A673 (cell line): ENCODE results near the gene DCLK1.

Experiments
- CTCF ChIP-seq: fragments of 300-800, 200-600 bp; sonication (generic); conservative IDR thresholded peaks from 2 replicates; pipeline ENCODE4 v1.5.1; 2017; ENCODE audit warnings: low read depth, mild to moderate bottlenecking, antibody characterized with exemption, low read length, moderate library complexity, mixed read lengths
- EZH2 ChIP-seq: fragments of 200-600 bp; sonication (generic); IDR thresholded peaks from 2 replicates; pipeline ENCODE4 v1.6.1; 2017; ENCODE audit warnings: borderline replicate concordance, low read depth, mild to moderate bottlenecking, mixed read lengths, antibody characterized with exemption, low read length; ENCODE audit not compliant: poor library complexity, severe bottlenecking

- TF ChIP-seq CTCF (no peak), EZH2 (no peak)
Measured at GRCh38 chr13:35824395-35824794, 306.8 kb downstream of the DCLK1 start.
